GM06990 (cell line): ENCODE results near the gene SUMO3.

Source experiments
- DNase-seq: peaks from one replicate; pipeline ENCODE4 v3.0.0-alpha.2; 2011; ENCODE audit not compliant: insufficient read length; ENCODE audit errors: extremely low read depth
- H3K27me3 ChIP-seq: replicated peaks from 2 replicates; pipeline ENCODE4 v1.6.0; 2011; ENCODE audit warnings: low read length; ENCODE audit not compliant: control insufficient read depth, insufficient read depth
- H3K36me3 ChIP-seq: 2 replicates; pipeline ENCODE4 v1.5.1; 2011; ENCODE audit warnings: low read length; ENCODE audit not compliant: control insufficient read depth, insufficient read depth
- H3K4me3 ChIP-seq: replicated peaks from 2 replicates; pipeline ENCODE4 v1.5.1; 2011; ENCODE audit warnings: low read depth, mild to moderate bottlenecking, control low read depth, low read length
- CTCF ChIP-seq: IDR thresholded peaks from 2 replicates; pipeline ENCODE4 v1.5.1; 2011; ENCODE audit warnings: low read length, control low read depth, mild to moderate bottlenecking, inconsistent platforms; ENCODE audit not compliant: insufficient read depth, poor library complexity, severe bottlenecking

The SUMO3 gene

GRCh38 chr21:44829507-44830092 lies 11.7 kb upstream of the SUMO3 start:
- TF ChIP-seq CTCF, result no peak
- H3K27me3 ChIP-seq, result no peaks in the 10 kb centered on the region; the same call in 1 of the 2 replicates
- no peaks in the 10 kb centered on the region for H3K36me3 ChIP-seq
- H3K4me3 ChIP-seq, result no peak overlapping the region
- no peak for DNase-seq

- DNase-seq, result no peak
- H3K36me3 ChIP-seq, result no peaks in the 10 kb centered on the region
- H3K4me3 ChIP-seq, result no peak overlapping the region
- H3K27me3 ChIP-seq, result no peaks in the 10 kb centered on the region
- no peak for TF ChIP-seq CTCF
Observed at GRCh38 chr21:44828362-44829056, 10.6 kb upstream of the SUMO3 start.

- H3K27me3 ChIP-seq, result no peaks in the 10 kb centered on the region
- H3K4me3 ChIP-seq, result no peak overlapping the region
- TF ChIP-seq CTCF, result no peak
- DNase-seq, result no peak
- H3K36me3 ChIP-seq, result no peaks in the 10 kb centered on the region
Observed at GRCh38 chr21:44823179-44823660, 5.4 kb upstream of the SUMO3 start.

GRCh38 chr21:44822484-44823178 lies 4.8 kb upstream of the SUMO3 start:
- H3K27me3 ChIP-seq, result no peaks in the 10 kb centered on the region
- no peak overlapping the region for H3K4me3 ChIP-seq
- DNase-seq, result no peak
- H3K36me3 ChIP-seq, result no peaks in the 10 kb centered on the region
- no peak for TF ChIP-seq CTCF

GRCh38 chr21:44820851-44821250 lies 3.0 kb upstream of the SUMO3 start:
- Histone ChIP-seq H3K4me3 (no peak overlapping the region), H3K27me3 (no peaks in the 10 kb centered on the region), H3K36me3 (no peaks in the 10 kb centered on the region)
- no peak for TF ChIP-seq CTCF
- no peak for DNase-seq
